ENCODE results near the gene GUCA2B. TPM values are rescaled to one million over a fixed set of nuclear protein-coding genes. Genes with fewer than 3 reads are reported as not detected.

The GUCA2B gene
- total RNA-seq, 2 experiments from 2014 or later: not detected

- no peak for DNase-seq
- CTCF ChIA-PET: interaction anchor here (4.4 kb wide), 1 partner anchor 10 kb away, joined by 15 read pairs; no protein-coding TSS in a partner anchor
- Mint-ChIP-seq H3K9me3 (peaks cover 19% of the 10 kb centered on the region), H3K4me3 (no peak overlapping the region), H3K27ac (no peak overlapping the region), H3K4me1 (peaks cover 3% of the 10 kb centered on the region), H3K27me3 (peaks cover 13% of the 10 kb centered on the region), H3K36me3 (ENCODE audit: low read depth) (no peaks in the 10 kb centered on the region)
- POLR2A ChIA-PET: no interaction called here
Measured at GRCh38 chr1:42163536-42164503, 10.6 kb downstream of the GUCA2B start.

DNA sequence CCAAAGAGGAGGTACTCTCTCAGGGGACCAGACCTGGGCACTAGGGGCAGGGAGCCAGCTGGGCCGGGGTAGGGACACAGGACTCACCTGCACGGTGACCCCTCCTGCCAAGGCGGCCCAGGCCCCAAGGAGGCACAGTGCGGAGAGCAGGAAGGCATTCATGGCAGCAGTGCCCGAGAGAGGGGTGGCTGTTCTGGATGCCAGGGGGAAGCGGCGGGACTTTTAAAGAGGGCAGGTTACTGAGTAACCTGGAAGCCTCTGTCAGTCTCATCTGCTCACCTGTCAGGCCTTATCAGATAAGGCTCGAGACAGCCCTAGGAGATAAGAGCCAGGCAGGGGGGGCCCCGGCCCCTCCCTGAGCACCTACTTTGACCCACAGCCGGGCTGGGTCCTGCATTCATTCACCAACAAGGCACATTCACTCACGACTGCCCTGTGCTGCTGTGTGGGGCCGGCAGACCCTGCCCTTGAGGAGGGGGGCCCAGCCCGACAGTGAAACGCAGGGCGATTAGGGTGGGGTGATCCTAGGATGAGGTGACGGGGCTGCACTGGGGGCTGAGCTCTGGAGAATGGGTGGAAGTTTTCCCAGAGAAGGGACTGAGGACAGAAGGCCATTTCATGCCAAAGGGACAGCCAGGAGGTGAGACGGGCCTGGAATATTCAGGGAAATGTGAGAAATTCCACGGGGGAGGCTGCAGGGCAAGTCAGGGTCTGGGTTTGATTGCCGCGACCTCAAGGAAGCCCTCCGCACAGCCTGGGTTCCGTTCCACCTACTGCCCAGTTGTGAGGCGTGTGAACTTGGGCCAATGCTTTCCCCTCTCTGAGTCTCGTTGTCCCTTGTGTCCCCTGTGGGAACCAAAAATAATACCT, 11.6 kb downstream of the GUCA2B start, which contains the start of gene GUCA2A:
Gene GUCA2A, minus strand, starts transcription at position 195 of the 870 bp plus-strand sequence. Its CDS starts 33 bp downstream, at position 162.
- ChIA-PET CTCF (interaction anchor here (0.7 to 4.4 kb wide), 2 partner anchors 9 to 18 kb away, joined by 3 to 15 read pairs; no protein-coding TSS in a partner anchor), POLR2A (no interaction called here)
- Mint-ChIP-seq H3K27me3 (peaks cover 5% of the 10 kb centered on the region), H3K36me3 (ENCODE audit: low read depth) (no peaks in the 10 kb centered on the region), H3K4me3 (no peak within 1 kb of the TSS), H3K4me1 (peaks cover 3% of the 10 kb centered on the region), H3K27ac (no peak within 1 kb of the TSS), H3K9me3 (peaks cover 13% of the 10 kb centered on the region)
- no peak for DNase-seq

GRCh38 chr1:42165511-42166210, 12.5 kb downstream of the GUCA2B start:
- no peak for DNase-seq
- CTCF ChIA-PET: interaction anchor here (0.7 to 4.4 kb wide), 2 partner anchors 8 to 18 kb away, joined by 3 to 15 read pairs; no protein-coding TSS in a partner anchor
- POLR2A ChIA-PET: no interaction called here
- Mint-ChIP-seq H3K36me3 (ENCODE audit: low read depth) (no peaks in the 10 kb centered on the region), H3K27me3 (peaks cover 3% of the 10 kb centered on the region), H3K9me3 (peaks cover 10% of the 10 kb centered on the region), H3K4me3 (no peak overlapping the region), H3K27ac (no peak overlapping the region), H3K4me1 (peaks cover 3% of the 10 kb centered on the region)

- Mint-ChIP-seq H3K27me3 (no peaks in the 10 kb centered on the region), H3K36me3 (ENCODE audit: low read depth) (no peaks in the 10 kb centered on the region), H3K4me3 (no peak overlapping the region)
Measured at GRCh38 chr1:42167611-42168390, 14.6 kb downstream of the GUCA2B start.

DNA sequence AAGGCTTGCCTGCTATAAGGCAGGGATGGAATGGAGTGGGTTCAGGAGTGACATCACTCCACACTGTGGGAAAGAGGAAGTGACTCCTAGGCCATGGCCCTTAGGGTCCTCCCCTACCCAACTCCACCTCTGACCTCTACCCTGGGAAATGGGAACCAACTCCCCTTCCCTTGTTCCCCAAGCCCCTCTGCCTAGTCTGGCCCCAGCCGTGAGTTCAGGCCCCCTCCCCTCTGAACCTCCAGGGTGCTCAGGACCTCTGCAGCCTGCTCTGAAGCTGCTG, 15.1 kb downstream of the GUCA2B start:
- H3K4me1 Mint-ChIP-seq: no peaks in the 10 kb centered on the region
- H3K36me3 Mint-ChIP-seq (ENCODE audit: low read depth): no peaks in the 10 kb centered on the region
- no peak overlapping the region for H3K4me3 Mint-ChIP-seq
- ChIA-PET POLR2A (no interaction called here), CTCF (no interaction called here)
- no peak overlapping the region for H3K27ac Mint-ChIP-seq
- H3K9me3 Mint-ChIP-seq: no peaks in the 10 kb centered on the region
- no peaks in the 10 kb centered on the region for H3K27me3 Mint-ChIP-seq
- no peak for DNase-seq

More at GRCh38 chr1:42167611-42168390, 14.6 kb downstream of the GUCA2B start:
- no peaks in the 10 kb centered on the region for H3K9me3 Mint-ChIP-seq
- H3K4me1 Mint-ChIP-seq: no peaks in the 10 kb centered on the region
- no peak overlapping the region for H3K27ac Mint-ChIP-seq
- DNase-seq: no peak
- ChIA-PET CTCF (no interaction called here), POLR2A (no interaction called here)

- H3K4me3 Mint-ChIP-seq: no peak overlapping the region
- no peaks in the 10 kb centered on the region for H3K36me3 Mint-ChIP-seq (ENCODE audit: low read depth)
- DNase-seq: no peak
- no peaks in the 10 kb centered on the region for H3K4me1 Mint-ChIP-seq
- ChIA-PET POLR2A (no interaction called here), CTCF (no interaction called here)
- H3K27me3 Mint-ChIP-seq: no peaks in the 10 kb centered on the region
- H3K9me3 Mint-ChIP-seq: no peaks in the 10 kb centered on the region
- no peak overlapping the region for H3K27ac Mint-ChIP-seq
Measured at GRCh38 chr1:42168763-42169162, 15.6 kb downstream of the GUCA2B start.

DNA sequence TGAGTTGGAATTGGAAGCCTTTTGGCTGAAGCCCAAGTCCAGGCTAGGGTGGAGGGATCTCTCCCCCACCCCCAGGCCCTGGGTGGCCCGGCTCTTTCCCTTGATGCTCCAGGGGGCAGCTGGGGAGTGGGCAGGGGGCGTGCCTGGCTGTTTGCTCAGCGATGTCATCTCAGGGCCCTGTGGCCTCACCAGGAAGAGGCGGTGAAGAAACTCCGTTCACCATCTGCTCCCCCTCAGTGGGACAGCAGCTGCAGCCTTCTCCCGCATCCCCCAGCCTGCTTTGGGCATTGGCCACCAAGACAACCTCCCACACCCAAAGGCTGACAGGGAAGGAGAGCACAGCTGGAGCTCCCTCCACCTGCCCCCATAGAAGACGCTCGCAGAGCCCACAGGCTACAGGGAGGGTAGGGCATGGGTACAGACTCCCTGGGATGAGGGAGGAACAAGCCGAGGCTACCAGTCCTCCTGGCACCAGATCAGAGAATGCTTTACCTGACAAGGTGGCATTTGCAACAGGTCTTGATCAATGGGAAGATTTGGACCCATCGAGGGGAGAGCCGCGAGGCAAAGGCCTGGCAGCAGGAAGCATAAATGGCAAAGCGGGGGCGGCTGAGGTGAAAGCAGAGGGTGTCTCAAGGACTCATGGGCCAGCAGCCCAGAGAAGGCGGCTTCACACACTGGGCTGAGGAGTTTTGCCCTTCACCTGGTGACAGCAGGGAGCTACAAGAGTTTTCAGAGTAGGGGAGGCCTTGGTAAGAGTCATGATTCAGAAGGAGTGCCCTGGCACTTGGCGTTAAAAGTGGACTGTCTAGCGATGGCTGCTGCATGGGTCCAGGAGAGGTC, 17.8 kb downstream of the GUCA2B start:
- ChIA-PET CTCF (interaction anchor here (0.9 to 1.3 kb wide), 2 partner anchors 14 to 24 kb away, joined by 3 read pairs; no protein-coding TSS in a partner anchor), POLR2A (no interaction called here)
- Mint-ChIP-seq H3K4me1 (no peaks in the 10 kb centered on the region), H3K27me3 (no peaks in the 10 kb centered on the region), H3K36me3 (ENCODE audit: low read depth) (no peaks in the 10 kb centered on the region), H3K4me3 (no peak overlapping the region), H3K27ac (no peak overlapping the region), H3K9me3 (no peaks in the 10 kb centered on the region)
- no peak for DNase-seq

DNA sequence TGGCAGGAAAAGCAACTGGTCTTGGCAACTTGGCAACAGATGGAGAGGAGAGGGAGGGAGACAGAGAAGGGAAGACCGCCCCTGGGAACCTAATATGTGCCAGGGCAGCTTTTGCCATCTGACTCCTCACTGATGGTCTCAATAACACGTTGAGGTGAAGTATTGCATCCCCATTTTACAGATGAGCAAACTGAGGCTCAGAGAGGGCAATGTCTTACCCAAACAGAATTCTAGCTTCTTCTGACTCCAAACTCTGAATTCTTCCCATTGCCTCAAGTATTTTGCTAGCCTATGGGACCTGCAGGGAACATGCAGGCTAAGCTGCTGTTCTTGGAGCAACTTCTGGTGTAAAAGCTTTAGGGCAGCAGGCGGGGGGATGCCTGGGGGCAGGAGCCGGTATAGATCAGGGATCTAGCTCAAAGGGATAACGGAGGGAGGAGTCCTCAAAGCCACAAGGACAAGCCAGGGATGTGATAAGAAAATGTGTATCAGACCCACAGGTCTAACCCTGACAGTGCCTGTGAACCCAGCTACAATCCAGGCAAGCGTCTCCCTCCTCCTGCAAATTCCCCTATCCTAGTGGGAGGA, 18.6 kb downstream of the GUCA2B start:
- ChIA-PET CTCF (interaction anchor here (0.9 to 1.9 kb wide), 3 partner anchors 14 to 43 kb away, joined by 3 to 6 read pairs (median 3); no protein-coding TSS in a partner anchor), POLR2A (no interaction called here)
- no peak overlapping the region for H3K4me3 Mint-ChIP-seq
- no peaks in the 10 kb centered on the region for H3K36me3 Mint-ChIP-seq (ENCODE audit: low read depth)
- H3K27ac Mint-ChIP-seq: no peak overlapping the region
- H3K9me3 Mint-ChIP-seq: no peaks in the 10 kb centered on the region
- no peaks in the 10 kb centered on the region for H3K4me1 Mint-ChIP-seq
- no peaks in the 10 kb centered on the region for H3K27me3 Mint-ChIP-seq
- no peak for DNase-seq

- ChIA-PET POLR2A (no interaction called here), CTCF (interaction anchor here (0.9 to 2.6 kb wide), 24 partner anchors 9 to 657 kb away, joined by 3 to 20 read pairs (median 6); partner anchors contain the start of genes GUCA2A and HIVEP3)
- H3K27me3 Mint-ChIP-seq: no peaks in the 10 kb centered on the region
- no peak overlapping the region for H3K4me3 Mint-ChIP-seq
- no peaks in the 10 kb centered on the region for H3K36me3 Mint-ChIP-seq (ENCODE audit: low read depth)
- DNase-seq: no peak
- no peak overlapping the region for H3K27ac Mint-ChIP-seq
- H3K9me3 Mint-ChIP-seq: no peaks in the 10 kb centered on the region
- H3K4me1 Mint-ChIP-seq: no peaks in the 10 kb centered on the region
Measured at GRCh38 chr1:42172381-42173133, 19.3 kb downstream of the GUCA2B start.

DNA sequence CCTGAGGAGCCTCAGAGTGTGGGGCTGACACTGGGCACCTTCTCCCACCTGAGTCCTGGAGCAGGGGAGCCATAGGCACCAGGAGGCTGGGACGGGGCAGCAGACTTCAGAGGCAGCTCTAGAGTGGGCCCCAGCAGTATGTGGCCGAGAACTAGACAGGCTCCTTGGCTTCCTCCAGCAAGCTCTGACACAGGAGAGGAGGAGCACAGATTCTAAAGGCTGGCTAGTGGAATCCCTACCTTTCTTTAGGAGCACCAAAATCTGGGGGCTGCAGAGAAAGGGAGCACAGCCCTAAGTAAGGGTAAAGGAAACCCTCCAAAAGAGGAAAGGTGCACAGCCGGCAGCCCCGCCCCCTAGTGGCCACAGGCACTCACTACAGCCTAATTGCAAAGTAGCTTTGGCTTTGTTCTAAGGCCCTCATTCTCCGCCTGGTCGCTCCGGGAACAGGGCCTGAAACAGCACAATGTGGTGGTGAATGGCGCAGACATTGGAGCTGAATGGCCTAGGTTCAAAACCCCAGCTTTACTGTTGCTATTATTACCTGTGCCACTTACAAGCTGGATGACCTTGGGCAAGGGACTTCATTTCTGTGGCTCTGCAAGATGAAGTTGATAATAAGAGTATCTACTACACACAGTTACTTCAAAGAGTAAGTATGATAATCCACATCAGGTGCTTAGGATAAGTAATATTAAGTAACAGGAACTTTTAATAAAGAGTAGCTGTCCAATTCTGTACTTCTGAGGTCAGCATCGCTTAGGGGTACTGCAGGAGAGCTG, 20.1 kb downstream of the GUCA2B start:
- Mint-ChIP-seq H3K27ac (no peak overlapping the region), H3K4me3 (no peak overlapping the region), H3K27me3 (no peaks in the 10 kb centered on the region), H3K36me3 (ENCODE audit: low read depth) (no peaks in the 10 kb centered on the region), H3K9me3 (no peaks in the 10 kb centered on the region), H3K4me1 (no peaks in the 10 kb centered on the region)
- ChIA-PET CTCF (interaction anchor here (0.6 to 2.6 kb wide), 46 partner anchors 8 to 657 kb away, joined by 3 to 20 read pairs (median 4); partner anchors contain the start of genes GUCA2A and HIVEP3), POLR2A (interaction anchor here (1.2 kb wide), 2 partner anchors 362 to 597 kb away, joined by 3 to 4 read pairs; no protein-coding TSS in a partner anchor)
- DNase-seq: peak; percentile 69
